Immature natural killer cell (primary cell): ENCODE results near the gene AKAP11. TPM values are rescaled to one million over a fixed set of nuclear protein-coding genes. Genes with fewer than 3 reads are reported as not detected.
"Not testable (repeated sequence)": the region's sequence is repeated elsewhere in the genome, so short reads cannot be mapped to it uniquely, and the experiment has no call there.

ENCODE experiments used
- DNase-seq, 3 donors: peaks; one replicate each; pipeline ENCODE4 v3.0.0; 2022; ENCODE audit warnings: mixed read lengths in 1 of 3
- H3K27ac Mint-ChIP-seq, 6 donors: one replicate each; pipeline ENCODE4 v1.8.0; 2020; ENCODE audit warnings: mixed read lengths in 6 of 6, mild to moderate bottlenecking in 5 of 6, inconsistent platforms in 4 of 6, moderate library complexity in 3 of 6
- H3K27me3 Mint-ChIP-seq, 3 donors: one replicate each; pipeline ENCODE4 v1.8.0; 2020 to 2021; ENCODE audit warnings: low read depth in 3 of 3, mild to moderate bottlenecking in 3 of 3, mixed read lengths in 3 of 3, moderate library complexity in 3 of 3, inconsistent platforms in 1 of 3
- H3K36me3 Mint-ChIP-seq, 3 donors: one replicate each; pipeline ENCODE4 v1.8.0; 2020; ENCODE audit warnings: mixed read lengths in 3 of 3, inconsistent platforms in 2 of 3, mild to moderate bottlenecking in 2 of 3
- H3K4me1 Mint-ChIP-seq, 2 donors: one replicate each; pipeline ENCODE4 v1.8.0; 2020; ENCODE audit warnings: inconsistent platforms in 2 of 2, mild to moderate bottlenecking in 2 of 2, mixed read lengths in 2 of 2, moderate library complexity in 1 of 2
- H3K4me3 Mint-ChIP-seq, 5 donors: one replicate each; pipeline ENCODE4 v1.8.0; 2020; ENCODE audit warnings: mild to moderate bottlenecking in 5 of 5, mixed read lengths in 5 of 5, inconsistent platforms in 3 of 5, moderate library complexity in 3 of 5
- H3K9me3 Mint-ChIP-seq, 6 donors: one replicate each; pipeline ENCODE4 v1.8.0; 2020; ENCODE audit warnings: mild to moderate bottlenecking in 6 of 6, mixed read lengths in 6 of 6, inconsistent platforms in 4 of 6, moderate library complexity in 3 of 6
- polyA plus RNA-seq, 3 donors: library from polyadenylated mRNA; unstranded; fragments of 300-500 nt; fragmentation: Illumina TruSeq; gene quantifications; one replicate each; pipeline ENCODE4 v1.2.3, GENCODE V29; 2021

The AKAP11 gene, protein sequence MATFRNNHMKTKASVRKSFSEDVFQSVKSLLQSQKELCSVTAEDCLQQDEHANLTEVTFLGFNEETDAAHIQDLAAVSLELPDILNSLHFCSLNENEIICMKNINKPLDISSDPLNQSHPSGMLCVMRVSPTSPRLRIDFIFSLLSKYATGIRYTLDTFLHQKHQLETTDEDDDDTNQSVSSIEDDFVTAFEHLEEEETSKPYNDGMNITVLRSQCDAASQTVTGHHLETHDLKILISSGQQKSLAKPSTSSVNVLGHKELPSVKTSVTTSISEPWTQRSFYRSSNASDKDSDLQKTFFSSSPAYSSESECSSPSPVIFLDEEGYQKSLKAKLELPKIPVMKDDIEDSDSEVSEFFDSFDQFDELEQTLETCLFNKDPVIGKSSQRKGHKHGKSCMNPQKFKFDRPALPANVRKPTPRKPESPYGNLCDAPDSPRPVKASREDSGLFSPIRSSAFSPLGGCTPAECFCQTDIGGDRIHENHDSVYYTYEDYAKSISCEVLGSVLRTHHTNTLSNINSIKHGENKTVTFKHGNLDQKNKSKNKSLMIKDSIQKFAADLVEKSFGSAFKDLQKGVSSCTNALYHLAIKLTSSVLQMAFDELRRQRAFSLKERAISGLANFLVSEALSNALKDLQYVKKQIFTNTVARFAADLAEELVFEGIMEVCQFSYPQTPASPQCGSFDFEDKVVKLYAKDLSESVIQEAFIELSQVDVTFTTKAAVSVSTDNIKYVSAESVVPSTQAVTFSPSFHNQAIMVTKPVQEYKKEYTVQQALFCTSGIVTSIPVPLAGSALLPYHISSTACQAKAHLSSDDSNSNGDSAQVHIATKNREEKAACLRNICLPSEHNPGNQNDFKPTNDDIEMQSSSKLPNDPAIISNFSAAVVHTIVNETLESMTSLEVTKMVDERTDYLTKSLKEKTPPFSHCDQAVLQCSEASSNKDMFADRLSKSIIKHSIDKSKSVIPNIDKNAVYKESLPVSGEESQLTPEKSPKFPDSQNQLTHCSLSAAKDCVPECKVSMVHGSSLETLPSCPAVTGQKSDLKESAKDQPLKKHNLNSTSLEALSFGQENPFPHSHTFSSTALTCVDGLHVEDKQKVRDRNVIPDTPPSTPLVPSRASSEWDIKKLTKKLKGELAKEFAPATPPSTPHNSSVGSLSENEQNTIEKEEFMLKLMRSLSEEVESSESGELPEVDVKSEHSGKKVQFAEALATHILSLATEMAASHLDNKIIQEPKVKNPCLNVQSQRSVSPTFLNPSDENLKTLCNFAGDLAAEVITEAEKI (N-terminal part only)
- polyA plus RNA-seq, result 1 to 10 TPM; 1.8 to 4.0 (median 2.9) TPM

DNA sequence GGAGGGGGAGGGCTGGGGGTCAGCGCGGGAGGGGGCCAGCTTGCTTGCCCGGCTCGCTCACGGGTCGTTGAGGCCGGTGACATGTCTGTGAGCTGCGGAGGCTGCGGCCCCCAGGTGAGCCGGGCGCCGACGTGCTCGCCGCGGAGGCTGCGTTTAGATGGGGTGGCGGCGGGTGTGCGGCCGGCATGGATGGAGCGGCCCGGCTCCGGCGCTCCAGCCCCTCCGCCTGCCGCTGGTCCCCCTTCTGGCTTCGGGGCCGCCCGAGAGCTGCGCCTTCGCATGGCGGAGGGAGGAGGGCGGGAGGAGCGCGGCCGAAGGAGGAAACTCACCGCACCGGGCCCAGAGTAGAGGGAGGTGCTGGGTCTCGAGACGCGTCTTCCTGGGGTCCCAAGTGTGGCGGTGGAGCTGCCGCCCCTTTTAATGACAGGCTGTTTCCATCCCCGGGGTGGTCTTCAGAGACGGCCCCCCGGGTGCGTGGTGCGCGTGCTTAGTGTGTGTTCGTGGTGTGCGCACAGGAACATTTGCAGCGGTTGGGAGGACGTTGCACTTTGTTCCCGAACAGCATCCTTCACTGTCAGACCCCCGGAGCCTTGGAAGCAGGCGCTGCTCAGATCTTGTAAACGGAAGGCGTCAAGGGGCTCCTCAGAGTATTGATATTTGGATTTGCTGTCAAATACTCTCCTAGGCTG is at the start of gene AKAP11:
Gene AKAP11, plus strand, starts transcription at position 38 of the 689 bp plus-strand sequence. CDS start 14,197 bp downstream, outside the sequence.
- peak within 1 kb of the TSS; percentile 93 to 97 (median 96) for H3K27ac Mint-ChIP-seq
- H3K4me3 Mint-ChIP-seq, result peak within 1 kb of the TSS; percentile 93 to 98 (median 97)
- peaks cover 10 to 18% (median 11%) of the 10 kb centered on the region in 3 donors for H3K27me3 Mint-ChIP-seq
- peak in 2 of 3 donors; percentile 63 for DNase-seq
- H3K9me3 Mint-ChIP-seq, result no peaks in the 10 kb centered on the region
- H3K36me3 Mint-ChIP-seq, result no peaks in the 10 kb centered on the region
- H3K4me1 Mint-ChIP-seq, result peaks cover 44 to 62% of the 10 kb centered on the region in 2 donors

DNA sequence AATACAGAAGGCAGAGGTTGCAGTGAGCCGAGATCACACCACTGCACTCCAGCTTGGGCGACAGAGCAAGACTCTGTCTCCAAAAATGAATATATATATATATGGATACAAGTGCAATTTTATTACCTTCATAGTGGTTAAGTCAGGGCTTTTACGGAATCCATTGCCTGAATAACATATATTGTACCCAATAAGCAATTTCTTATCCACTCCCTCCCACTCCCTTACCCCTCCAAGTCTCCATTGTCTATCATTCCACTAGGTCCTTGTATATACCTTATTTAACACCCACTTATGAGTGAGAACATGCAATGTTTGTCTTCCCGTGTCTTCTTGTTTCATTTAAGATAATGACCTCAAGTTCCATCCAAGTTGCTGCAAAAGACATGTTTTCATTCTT is 48.3 kb upstream of the AKAP11 start:
- no peak for DNase-seq
- peaks cover 0 to 2% (median 0%) of the 10 kb centered on the region in 3 donors for H3K27me3 Mint-ChIP-seq
- H3K9me3 Mint-ChIP-seq, result no peaks in the 10 kb centered on the region
- no peaks in the 10 kb centered on the region for H3K4me1 Mint-ChIP-seq
- no peak overlapping the region for H3K27ac Mint-ChIP-seq
- peaks cover 0 to 3% (median 0%) of the 10 kb centered on the region in 3 donors for H3K36me3 Mint-ChIP-seq
- no peak overlapping the region for H3K4me3 Mint-ChIP-seq

DNA sequence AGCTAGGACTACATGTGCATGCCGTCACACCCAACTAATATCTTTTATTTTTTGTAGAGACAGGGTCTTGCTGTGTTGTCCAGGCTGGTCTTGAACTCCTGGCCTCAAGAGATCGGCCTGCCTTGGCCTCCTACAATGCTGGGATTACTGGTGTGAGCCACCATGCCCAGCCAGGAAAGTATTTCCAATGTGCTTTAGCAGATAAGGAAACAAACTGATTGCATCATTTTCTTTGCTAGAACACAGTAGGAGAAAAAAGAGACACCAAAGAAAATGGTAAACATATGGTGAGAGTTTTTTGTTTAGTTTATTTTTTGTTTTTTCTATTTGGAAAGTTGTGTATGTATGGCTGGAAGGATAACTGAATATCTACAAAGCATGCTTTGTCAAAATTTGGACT is 46.9 kb upstream of the AKAP11 start:
- no peaks in the 10 kb centered on the region for H3K36me3 Mint-ChIP-seq
- H3K4me1 Mint-ChIP-seq, result no peaks in the 10 kb centered on the region
- H3K9me3 Mint-ChIP-seq, result no peaks in the 10 kb centered on the region
- DNase-seq, result no peak
- no peak overlapping the region for H3K27ac Mint-ChIP-seq
- H3K4me3 Mint-ChIP-seq, result no peak overlapping the region
- H3K27me3 Mint-ChIP-seq, result peaks cover 0 to 2% (median 0%) of the 10 kb centered on the region in 3 donors

DNA sequence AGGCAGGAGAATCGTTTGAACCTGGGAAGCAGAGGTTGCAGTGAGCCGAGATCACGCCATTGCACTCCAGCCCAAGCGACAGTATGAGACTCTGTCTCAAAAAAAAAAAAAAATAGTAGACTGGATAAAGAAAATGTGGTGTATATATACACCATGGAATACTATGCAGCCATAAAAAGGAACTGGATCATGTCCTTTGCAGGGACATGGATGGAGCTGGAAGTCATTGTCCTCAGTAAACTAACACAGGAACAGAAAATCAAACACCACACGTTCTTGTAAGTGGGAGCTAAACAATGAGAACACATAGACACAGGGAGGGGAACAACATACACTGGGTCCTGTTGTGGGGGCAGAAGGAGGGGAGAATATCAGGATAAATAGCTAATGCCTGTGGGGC is 45.2 kb upstream of the AKAP11 start:
- H3K36me3 Mint-ChIP-seq, H3K4me1 Mint-ChIP-seq, H3K9me3 Mint-ChIP-seq, DNase-seq, H3K27me3 Mint-ChIP-seq, H3K27ac Mint-ChIP-seq, H3K4me3 Mint-ChIP-seq: not testable (repeated sequence)

DNA sequence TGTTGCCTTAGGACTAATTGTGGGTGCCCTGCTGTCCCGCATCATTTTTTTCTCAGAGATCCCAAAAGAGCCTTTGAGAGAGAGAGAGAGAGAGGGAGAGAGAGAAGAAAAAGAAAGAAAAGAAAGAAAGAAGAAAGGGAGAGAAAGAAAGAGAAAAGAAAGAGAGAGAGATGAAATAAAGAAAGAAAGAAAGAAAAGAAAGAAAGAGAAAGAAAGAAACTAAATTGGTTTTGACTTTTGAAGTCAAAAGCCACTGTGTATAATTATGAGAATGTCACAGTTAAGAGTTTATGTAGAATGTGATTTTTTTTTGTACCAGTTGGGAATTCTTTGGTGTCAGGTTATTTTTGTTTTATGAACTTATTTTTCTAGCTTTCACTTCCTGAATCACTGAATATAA is 43.4 kb upstream of the AKAP11 start:
- Mint-ChIP-seq H3K36me3 (no peaks in the 10 kb centered on the region), H3K4me1 (no peaks in the 10 kb centered on the region), H3K9me3 (no peaks in the 10 kb centered on the region), H3K27me3 (peaks cover 0 to 3% (median 2%) of the 10 kb centered on the region in 3 donors), H3K27ac (no peak overlapping the region), H3K4me3 (no peak overlapping the region)
- no peak for DNase-seq

DNA sequence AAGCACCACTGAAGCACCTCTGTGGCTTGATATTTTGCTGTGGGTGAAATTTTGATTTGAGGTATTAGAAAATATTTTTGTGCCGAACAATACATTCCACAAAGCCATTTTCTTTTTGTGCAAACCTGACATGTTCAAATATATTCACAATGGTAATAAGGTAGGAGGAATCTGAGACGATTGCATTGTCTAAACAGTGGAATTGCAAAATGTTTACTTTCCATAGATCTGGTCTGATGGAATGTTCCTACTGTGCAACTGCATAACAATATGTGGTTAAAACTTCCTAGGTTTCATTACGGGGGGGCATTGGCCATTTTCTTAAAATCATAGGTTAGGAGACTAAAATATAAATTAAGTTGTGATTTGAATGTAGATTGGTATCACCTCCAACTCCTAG is 42.7 kb upstream of the AKAP11 start:
- no peaks in the 10 kb centered on the region for H3K36me3 Mint-ChIP-seq
- no peaks in the 10 kb centered on the region for H3K9me3 Mint-ChIP-seq
- peaks cover 0 to 4% (median 2%) of the 10 kb centered on the region in 3 donors for H3K27me3 Mint-ChIP-seq
- no peak overlapping the region for H3K27ac Mint-ChIP-seq
- no peaks in the 10 kb centered on the region for H3K4me1 Mint-ChIP-seq
- no peak overlapping the region for H3K4me3 Mint-ChIP-seq
- no peak for DNase-seq

DNA sequence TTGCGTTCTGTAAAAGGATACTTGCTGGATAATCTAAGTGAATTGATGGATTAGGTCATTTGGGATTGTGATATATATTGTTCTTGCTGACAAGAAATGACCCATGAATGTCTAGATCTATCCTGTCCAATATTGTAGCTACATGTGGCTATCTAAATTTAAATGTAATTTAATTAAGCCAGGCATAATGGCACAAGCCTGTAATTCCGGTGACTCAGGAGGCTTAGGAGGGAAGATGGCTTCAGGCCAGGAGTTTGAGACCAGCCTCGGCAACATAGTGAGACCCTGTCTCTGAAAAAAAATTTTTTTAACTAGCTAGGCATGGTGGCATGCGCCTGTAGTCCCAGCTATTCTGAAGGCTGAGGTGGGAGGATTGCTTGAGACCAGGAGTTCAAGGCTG is 39.3 kb upstream of the AKAP11 start:
- H3K4me3 Mint-ChIP-seq, result no peak overlapping the region
- no peaks in the 10 kb centered on the region for H3K4me1 Mint-ChIP-seq
- H3K36me3 Mint-ChIP-seq, result no peaks in the 10 kb centered on the region
- no peaks in the 10 kb centered on the region for H3K9me3 Mint-ChIP-seq
- DNase-seq, result no peak
- H3K27me3 Mint-ChIP-seq, result peaks cover 0 to 2% (median 2%) of the 10 kb centered on the region in 3 donors
- H3K27ac Mint-ChIP-seq, result no peak overlapping the region

DNA sequence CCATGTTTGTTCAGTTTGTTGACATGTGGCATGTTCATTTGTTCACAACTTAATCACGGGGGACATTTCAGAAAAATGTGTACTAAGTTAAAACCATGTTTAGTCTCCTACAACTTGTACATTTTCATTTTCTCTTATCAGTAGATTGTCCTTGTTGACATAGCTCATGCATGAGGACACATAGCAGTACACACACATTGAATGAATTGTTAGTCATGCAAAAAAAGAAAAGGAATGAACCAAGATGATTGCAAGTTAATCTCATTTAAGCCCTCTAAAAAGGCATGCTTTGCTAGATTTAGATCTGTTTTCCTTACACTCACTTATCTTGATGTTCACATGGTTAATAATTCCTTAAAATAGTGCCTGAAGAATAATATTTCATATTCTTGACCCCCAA is 38.2 kb upstream of the AKAP11 start:
- Mint-ChIP-seq H3K27ac (no peak overlapping the region), H3K9me3 (no peaks in the 10 kb centered on the region), H3K4me3 (no peak overlapping the region), H3K4me1 (no peaks in the 10 kb centered on the region), H3K36me3 (no peaks in the 10 kb centered on the region), H3K27me3 (peaks cover 0 to 2% (median 2%) of the 10 kb centered on the region in 3 donors)
- no peak for DNase-seq

DNA sequence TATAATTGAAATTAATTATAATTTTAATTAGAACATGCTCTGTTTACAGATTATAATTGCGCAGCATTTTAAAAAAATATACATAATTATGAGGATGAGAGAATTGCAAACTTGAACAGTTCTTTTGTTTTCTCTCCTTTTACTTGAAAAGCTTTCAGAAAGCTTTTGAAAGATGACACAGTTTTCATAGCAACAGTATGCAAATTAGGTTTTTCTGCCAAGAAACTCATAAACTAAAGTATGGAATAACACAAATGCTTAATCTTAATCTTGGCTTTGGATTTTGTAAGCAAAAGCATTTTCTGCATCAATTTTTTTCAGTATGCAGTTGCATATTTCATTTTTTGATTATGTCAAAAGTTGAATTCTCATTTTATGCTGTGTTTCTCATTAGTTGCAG is 32.8 kb upstream of the AKAP11 start:
- H3K9me3 Mint-ChIP-seq, result no peaks in the 10 kb centered on the region
- no peak overlapping the region for H3K27ac Mint-ChIP-seq
- H3K4me3 Mint-ChIP-seq, result no peak overlapping the region
- peaks cover 0 to 3% (median 0%) of the 10 kb centered on the region in 3 donors for H3K27me3 Mint-ChIP-seq
- DNase-seq, result no peak
- H3K4me1 Mint-ChIP-seq, result no peaks in the 10 kb centered on the region
- H3K36me3 Mint-ChIP-seq, result no peaks in the 10 kb centered on the region

DNA sequence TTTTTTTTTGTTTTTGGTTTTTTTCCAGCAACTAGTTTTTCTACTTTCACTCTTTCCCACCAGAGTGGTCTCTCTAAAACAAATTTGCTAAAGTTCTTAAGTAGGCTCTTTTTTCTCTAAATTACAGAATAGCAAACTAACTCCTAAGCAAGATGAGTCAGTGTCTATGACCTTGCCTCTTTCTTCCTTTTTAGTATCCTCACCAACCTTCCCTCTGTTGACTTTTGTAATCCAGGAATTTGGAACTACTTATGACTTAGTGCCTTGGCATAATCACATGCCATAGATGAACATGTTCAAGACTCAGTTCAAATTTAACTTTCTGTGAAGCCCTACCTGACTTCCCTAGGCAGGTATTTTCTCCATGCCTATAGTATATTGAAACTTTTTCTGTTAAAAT is 32.3 kb upstream of the AKAP11 start:
- Mint-ChIP-seq H3K4me3 (no peak overlapping the region), H3K27me3 (peaks cover 0 to 3% (median 0%) of the 10 kb centered on the region in 3 donors), H3K36me3 (no peaks in the 10 kb centered on the region), H3K27ac (no peak overlapping the region), H3K4me1 (no peaks in the 10 kb centered on the region), H3K9me3 (no peaks in the 10 kb centered on the region)
- DNase-seq, result no peak

DNA sequence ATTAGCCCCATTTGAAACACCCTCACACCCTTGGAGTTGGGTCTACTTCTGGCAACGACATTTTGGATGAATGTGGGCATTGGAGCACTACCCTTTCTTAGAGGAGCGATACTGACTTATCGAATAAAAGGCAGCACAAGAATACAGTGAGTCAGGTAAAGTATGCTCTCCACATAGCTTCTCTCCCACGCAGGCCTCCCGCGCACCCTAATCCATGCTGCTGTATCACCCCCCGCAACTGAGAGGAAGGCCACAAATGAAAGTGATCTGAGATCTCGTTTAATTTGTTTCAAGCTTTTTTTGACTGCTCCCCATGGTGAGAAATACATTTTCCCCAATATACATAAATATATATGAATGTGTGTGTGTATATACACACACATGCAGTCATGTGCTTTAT is 25.4 kb upstream of the AKAP11 start:
- Mint-ChIP-seq H3K36me3 (no peaks in the 10 kb centered on the region), H3K27me3 (peaks cover 0 to 6% (median 2%) of the 10 kb centered on the region in 3 donors), H3K9me3 (no peaks in the 10 kb centered on the region), H3K4me1 (no peaks in the 10 kb centered on the region), H3K4me3 (no peak overlapping the region), H3K27ac (no peak overlapping the region)
- no peak for DNase-seq

DNA sequence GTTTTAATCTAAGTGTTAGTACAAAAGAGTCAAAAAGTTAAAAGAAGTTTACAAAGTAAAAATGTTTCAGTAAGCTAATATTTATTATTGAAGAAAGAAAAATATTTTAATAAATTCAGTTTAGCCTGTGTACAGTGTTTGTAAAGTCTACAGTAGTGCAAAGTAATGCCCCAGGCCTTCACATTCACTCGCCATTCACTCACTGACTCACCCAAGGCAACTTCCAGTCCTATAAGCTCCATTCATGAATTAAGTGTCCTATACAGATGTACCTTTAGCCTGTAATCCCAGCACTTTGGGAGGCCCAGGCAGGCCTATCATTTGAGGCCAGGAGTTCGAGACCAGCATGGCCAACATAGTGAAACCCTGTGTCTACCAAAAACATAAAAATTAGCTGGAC is 24.1 kb upstream of the AKAP11 start:
- no peak overlapping the region for H3K27ac Mint-ChIP-seq
- DNase-seq, result no peak
- no peaks in the 10 kb centered on the region for H3K4me1 Mint-ChIP-seq
- H3K4me3 Mint-ChIP-seq, result no peak overlapping the region
- H3K9me3 Mint-ChIP-seq, result no peaks in the 10 kb centered on the region
- no peaks in the 10 kb centered on the region for H3K36me3 Mint-ChIP-seq
- H3K27me3 Mint-ChIP-seq, result peaks cover 0 to 6% (median 2%) of the 10 kb centered on the region in 3 donors

DNA sequence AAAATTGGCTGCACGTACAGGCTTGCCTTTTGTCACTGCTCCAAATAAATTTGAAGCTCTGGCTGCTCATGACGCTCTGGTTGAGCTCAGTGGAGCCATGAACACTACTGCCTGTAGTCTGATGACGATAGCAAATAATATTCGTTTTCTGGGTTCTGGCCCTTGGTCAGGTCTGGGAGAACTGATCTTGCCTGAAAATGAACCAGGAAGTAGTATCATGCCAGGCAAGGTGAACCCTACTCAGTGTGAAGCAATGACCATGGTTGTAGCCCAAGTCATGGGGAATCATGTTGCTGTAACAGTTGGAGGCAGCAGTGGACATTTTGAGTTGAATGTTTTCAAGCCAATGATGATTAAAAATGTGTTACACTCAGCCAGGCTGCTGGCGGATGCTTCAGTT is 16.1 kb upstream of the AKAP11 start:
- Mint-ChIP-seq H3K9me3 (no peaks in the 10 kb centered on the region), H3K27ac (no peak overlapping the region), H3K27me3 (peaks cover 2 to 4% (median 2%) of the 10 kb centered on the region in 3 donors), H3K36me3 (no peaks in the 10 kb centered on the region), H3K4me1 (no peaks in the 10 kb centered on the region), H3K4me3 (no peak overlapping the region)
- no peak for DNase-seq
